H1 (cell line): Measurements from ENCODE around the gene GXYLT1. TPM values are rescaled to one million over a fixed set of nuclear protein-coding genes. Genes with fewer than 3 reads are reported as not detected.

Source experiments
- CTCF ChIA-PET: fragments of 300-600 bp; sonication (Branson Sonifier 250); formaldehyde crosslinking; loops from one replicate; lab custom pipeline; 2021; ENCODE audit not compliant: partially characterized antibody; lab: Charles Lee
- POLR2A ChIA-PET: fragments of 300-600 bp; sonication (Branson Sonifier 250); formaldehyde crosslinking; loops from one replicate; lab custom pipeline; 2021; ENCODE audit warnings: inconsistent platforms; ENCODE audit not compliant: partially characterized antibody; lab: Charles Lee
- DNase-seq, 2 experiments: peaks; one replicate each; pipeline versions ENCODE4 v3.0.0 to v3.0.0-alpha.2; 2010 to 2022; ENCODE audit warnings: low spot score in 2 of 2, low read depth in 1 of 2, mixed read lengths in 1 of 2
- FAIRE-seq: peaks from 2 replicates; lab custom pipeline; 2011; peaks lifted over from hg19 to GRCh38; lab: Jason Lieb, UNC
- H2AFZ ChIP-seq: 2 replicates; pipeline ENCODE4 v1.8.1; 2012; ENCODE audit warnings: low read length, inconsistent platforms
- H2AK5ac ChIP-seq: 2 replicates; pipeline ENCODE4 v1.6.1; 2013; ENCODE audit warnings: low read depth, low read length
- H2BK120ac ChIP-seq: replicated peaks from 2 replicates; pipeline ENCODE3; 2013; ENCODE audit warnings: low read depth, low read length, inconsistent platforms
- H2BK12ac ChIP-seq: 2 replicates; pipeline ENCODE4 v1.6.1; 2013; ENCODE audit warnings: low read depth, low read length
- H2BK15ac ChIP-seq: 2 replicates; pipeline ENCODE4 v1.6.1; 2013; ENCODE audit warnings: low read length
- H2BK20ac ChIP-seq: 2 replicates; pipeline ENCODE4 v1.6.1; 2013; ENCODE audit warnings: low read length
- H2BK5ac ChIP-seq: 2 replicates; pipeline ENCODE4 v1.6.1; 2013; ENCODE audit warnings: low read depth, low read length
- H3K14ac ChIP-seq: 2 replicates; pipeline ENCODE4 v1.6.1; 2013; ENCODE audit warnings: inconsistent platforms; ENCODE audit not compliant: insufficient read length
- H3K18ac ChIP-seq: 2 replicates; pipeline ENCODE4 v1.6.1; 2013; ENCODE audit warnings: low read length; ENCODE audit errors: extremely low read depth
- H3K23ac ChIP-seq: 2 replicates; pipeline ENCODE4 v1.6.1; 2013; ENCODE audit warnings: inconsistent platforms; ENCODE audit not compliant: insufficient read length
- H3K23me2 ChIP-seq: 2 replicates; pipeline ENCODE4 v1.6.1; 2013; ENCODE audit warnings: low read depth, low read length
- H3K27ac ChIP-seq: 2 replicates; pipeline ENCODE4 v1.6.1; 2011; ENCODE audit warnings: low read depth, low read length, inconsistent platforms
- H3K27me3 ChIP-seq, 4 experiments: replicated peaks in 1 of 4; 1 replicate in 1 of 4; 2 replicates in 3 of 4; pipeline versions ENCODE4 v1.6.1 to v1.8.1; 2011 to 2013; ENCODE audit warnings: low read length in 3 of 4, mild to moderate bottlenecking in 3 of 4, inconsistent platforms in 2 of 4, mixed read lengths in 2 of 4, moderate library complexity in 1 of 4; ENCODE audit not compliant: control insufficient read depth in 3 of 4, insufficient read depth in 3 of 4; ENCODE audit errors: extremely low read depth in 1 of 4
- H3K36me3 ChIP-seq, 4 experiments: 2 replicates each; pipeline versions ENCODE4 v1.6.1 to v1.8.1; 2011 to 2013; ENCODE audit warnings: mild to moderate bottlenecking in 4 of 4, low read length in 3 of 4, moderate library complexity in 2 of 4, control low read depth in 1 of 4, inconsistent platforms in 1 of 4; ENCODE audit not compliant: insufficient read depth in 4 of 4, control insufficient read depth in 2 of 4
- H3K4ac ChIP-seq: replicated peaks from 2 replicates; pipeline ENCODE3; 2013; ENCODE audit warnings: low read length, low read depth, mixed read lengths, inconsistent platforms; ENCODE audit not compliant: insufficient read length
- H3K4me1 ChIP-seq, 4 experiments: replicated peaks in 1 of 4; 1 replicate in 1 of 4; 2 replicates in 3 of 4; pipeline versions ENCODE4 v1.6.1 to v1.8.1; 2011 to 2013; ENCODE audit warnings: low read length in 3 of 4, inconsistent platforms in 2 of 4, mixed read lengths in 1 of 4; ENCODE audit not compliant: insufficient read depth in 4 of 4, control insufficient read depth in 3 of 4
- H3K4me2 ChIP-seq, 2 experiments: 2 replicates each; pipeline versions ENCODE4 v1.6.1 to v1.8.1; 2011 to 2013; ENCODE audit warnings: low read depth in 2 of 2, low read length in 2 of 2, control low read depth in 1 of 2, inconsistent platforms in 1 of 2, mild to moderate bottlenecking in 1 of 2; ENCODE audit not compliant: insufficient read depth in 1 of 2
- H3K4me3 ChIP-seq, 4 experiments: fragments of 200-600, 300-600 bp in 1 of 4; sonication (generic), shearing (Covaris generic), sonication (Bioruptor Twin) in 1 of 4; 2 replicates each; pipeline versions ENCODE4 v1.5.1 to v1.8.1; 2011 to 2016; ENCODE audit warnings: low read length in 4 of 4, low read depth in 3 of 4, control low read depth in 2 of 4, inconsistent platforms in 2 of 4, mild to moderate bottlenecking in 2 of 4, mixed read lengths in 1 of 4, moderate library complexity in 1 of 4; ENCODE audit not compliant: insufficient read depth in 2 of 4; ENCODE audit errors: extremely low read depth in 1 of 4
- H3K56ac ChIP-seq: replicated peaks from 2 replicates; pipeline ENCODE3; 2013; ENCODE audit warnings: low read depth, mild to moderate bottlenecking, mixed read lengths, low read length, inconsistent platforms; ENCODE audit not compliant: insufficient read length
- H3K79me1 ChIP-seq: 2 replicates; pipeline ENCODE4 v1.6.1; 2013; ENCODE audit warnings: low read depth, low read length, control low read depth
- H3K79me2 ChIP-seq, 2 experiments: 2 replicates each; pipeline versions ENCODE4 v1.6.1 to v1.8.1; 2012 to 2013; ENCODE audit warnings: low read length in 2 of 2, mild to moderate bottlenecking in 2 of 2, inconsistent platforms in 1 of 2; ENCODE audit not compliant: insufficient read depth in 2 of 2, control insufficient read depth in 1 of 2
- H3K9ac ChIP-seq, 4 experiments: replicated peaks in 1 of 4; 1 replicate in 1 of 4; 2 replicates in 3 of 4; pipeline versions ENCODE4 v1.6.1 to v1.8.1; 2011 to 2013; ENCODE audit warnings: low read depth in 3 of 4, low read length in 3 of 4, control low read depth in 2 of 4, mild to moderate bottlenecking in 2 of 4, moderate library complexity in 2 of 4, inconsistent platforms in 1 of 4; ENCODE audit errors: extremely low read depth in 1 of 4
- H3K9me3 ChIP-seq, 2 experiments: 2 replicates each; pipeline versions ENCODE4 v1.6.1 to v1.8.1; 2012 to 2013; ENCODE audit warnings: mild to moderate bottlenecking in 2 of 2, moderate library complexity in 2 of 2, control low read depth in 1 of 2, inconsistent platforms in 1 of 2, low read depth in 1 of 2, low read length in 1 of 2, mixed read lengths in 1 of 2; ENCODE audit not compliant: insufficient read depth in 2 of 2
- H4K20me1 ChIP-seq, 2 experiments: replicated peaks in 1 of 2; 2 replicates each; pipeline versions ENCODE3 to v1.8.1; 2011 to 2013; ENCODE audit warnings: inconsistent platforms in 2 of 2, low read length in 2 of 2, mild to moderate bottlenecking in 1 of 2; ENCODE audit not compliant: insufficient read depth in 2 of 2, control insufficient read depth in 1 of 2
- H4K5ac ChIP-seq: 2 replicates; pipeline ENCODE4 v1.6.1; 2013; ENCODE audit warnings: low read length, low read depth, mixed read lengths, inconsistent platforms; ENCODE audit not compliant: insufficient read length
- H4K8ac ChIP-seq: 2 replicates; pipeline ENCODE4 v1.8.0; 2013; ENCODE audit warnings: mild to moderate bottlenecking, moderate library complexity, low read length, inconsistent platforms; ENCODE audit not compliant: insufficient read depth; ENCODE audit errors: extremely low read depth
- H4K91ac ChIP-seq: replicated peaks from 2 replicates; pipeline ENCODE3; 2013; ENCODE audit warnings: low read length, mixed read lengths, inconsistent platforms; ENCODE audit not compliant: insufficient read length
- EZH2 ChIP-seq: fragments of 200-600 bp; sonication (generic); IDR thresholded peaks from 2 replicates; pipeline ENCODE4 v1.7.1; 2012; ENCODE audit warnings: low read depth, mild to moderate bottlenecking, moderate library complexity, low read length, inconsistent platforms; ENCODE audit not compliant: severe bottlenecking
- KDM4A ChIP-seq: IDR thresholded peaks from one replicate; pipeline ENCODE4 v1.7.1; 2012; ENCODE audit warnings: low read depth, mild to moderate bottlenecking, moderate library complexity, low read length, inconsistent platforms; ENCODE audit not compliant: severe bottlenecking
- RFX5 ChIP-seq: IDR thresholded peaks from 2 replicates; pipeline ENCODE4 v1.6.1; 2011; ENCODE audit warnings: low read depth, low read length, improper control_type of control experiment, borderline replicate concordance
- RNF2 ChIP-seq: fragments of 200-900, 300-1000 bp; sonication (generic); IDR thresholded peaks from 2 replicates; pipeline ENCODE4 v1.7.1; 2016; ENCODE audit warnings: borderline replicate concordance, low read depth, mild to moderate bottlenecking, antibody characterized with exemption, low read length; ENCODE audit not compliant: poor library complexity, severe bottlenecking; ENCODE audit errors: missing control alignments
- TAF1 ChIP-seq: IDR thresholded peaks from 2 replicates; pipeline ENCODE4 v1.6.1; 2011; ENCODE audit warnings: mild to moderate bottlenecking, low read depth, low read length
- WGBS, 2 experiments: shearing (Covaris generic) in 1 of 2; methylation state at CpG; one replicate each; pipeline versions ENCODE4 v1.1.6 to v1.1.7; 2013 to 2015; ENCODE audit warnings: low lambda C conversion rate in 2 of 2, mixed read lengths in 2 of 2, inconsistent platforms in 1 of 2, low coverage in 1 of 2, missing lambda C conversion rate in 1 of 2; ENCODE audit not compliant: insufficient replicate concordance in 2 of 2, insufficient coverage in 1 of 2, insufficient read length in 1 of 2; ENCODE audit errors: extremely low coverage in 1 of 2, missing lambda C conversion rate in 1 of 2; 5-methylcytosine and 5-hydroxymethylcytosine counted together
- polyA plus RNA-seq, 7 experiments: library from polyadenylated mRNA; depleted of rRNA in 3 of 7; stranded (reverse) in 5 of 7; unstranded in 2 of 7; fragments of >200 nt in 5 of 7; fragments of 200-250 nt in 2 of 7; gene quantifications; 1 replicate in 5 of 7; 2 replicates in 1 of 7; 4 replicates in 1 of 7; pipeline versions ENCODE4 v1.2.1 to v1.2.3, GENCODE V29; 2011 to 2013; ENCODE audit warnings: missing spikeins in 2 of 7, mixed read lengths in 2 of 7
- total RNA-seq: library from RNA; stranded (reverse); fragmentation: NEBNext Ultra II Directional; extraction: Animal tissue kit (Norgen Biotek cat#: 25700); gene quantifications from 2 replicates; pipeline ENCODE4 v1.2.1, GENCODE V29; 2021
- TF ChIP-seq, protein P1 (sequence below): IDR thresholded peaks from 2 replicates; pipeline ENCODE4 v1.6.1; 2011; ENCODE audit warnings: low read depth, mild to moderate bottlenecking, low read length; ENCODE audit not compliant: insufficient read depth

The GXYLT1 gene
- total and polyA plus RNA-seq, 2 of the 8 experiments (the other 6 are each of a cell fraction or from before 2014, with no cell fraction given): 3.1 to 10.7 TPM

DNA sequence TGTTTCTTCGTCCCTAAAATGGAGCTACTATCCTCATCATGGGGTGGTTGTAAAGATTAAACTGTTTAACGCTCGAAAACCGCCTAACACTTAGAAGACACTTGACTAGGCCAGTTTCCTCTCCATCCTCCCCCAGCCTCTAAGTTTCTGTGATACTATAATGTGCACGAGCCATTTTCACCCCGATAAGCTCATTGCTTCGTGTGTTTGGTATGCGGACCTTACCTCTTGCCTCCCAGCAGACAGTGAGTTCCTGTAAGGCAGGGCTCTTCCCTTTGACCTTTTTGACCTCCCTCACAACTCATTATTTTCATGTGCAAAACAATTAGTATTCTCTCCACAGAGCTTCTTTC, 499 bp upstream of the GXYLT1 start:
- H3K27ac ChIP-seq: no peak overlapping the region
- H4K20me1 ChIP-seq: peaks cover 2 to 12% of the 10 kb centered on the region in 2 experiments
- no peak overlapping the region for H4K5ac ChIP-seq
- peaks cover 4% of the 10 kb centered on the region; the same call in 1 of the 2 replicates for H3K79me1 ChIP-seq
- no peaks in the 10 kb centered on the region for H3K36me3 ChIP-seq
- H3K23ac ChIP-seq: no peak overlapping the region
- H3K4me1 ChIP-seq: peaks cover 4 to 12% (median 8%) of the 10 kb centered on the region in 4 experiments; a peak in 5 of 7 replicates
- no peak overlapping the region for H4K91ac ChIP-seq
- H3K18ac ChIP-seq: 0 out of 2 replicates have a peak overlapping the region, but pooled peaks have one; percentile 78
- no peak overlapping the region for H2BK120ac ChIP-seq
- peak overlapping the region; percentile 22 for H3K4ac ChIP-seq
- peak overlapping the region; percentile 82 for H2AFZ ChIP-seq
- ChIA-PET POLR2A (interaction anchor here (0.7 to 1.4 kb wide), 7 partner anchors 95 to 618 kb away, joined by 3 to 6 read pairs (median 3); partner anchors contain the start of genes PPHLN1 and ZCRB1), CTCF (interaction anchor here (0.6 to 1.6 kb wide), 6 partner anchors 9 to 227 kb away, joined by 3 to 5 read pairs (median 3); no protein-coding TSS in a partner anchor)
- H2BK12ac ChIP-seq: no peak overlapping the region; the same call in 1 of the 2 replicates
- H2AK5ac ChIP-seq: no peak overlapping the region
- peaks cover 0 to 11% (median 0%) of the 10 kb centered on the region in 4 experiments; a peak in 3 of 7 replicates for H3K27me3 ChIP-seq
- peak overlapping the region in 3 of 4 experiments; percentile 42 to 70 (median 60); a peak in 5 of 7 replicates for H3K9ac ChIP-seq
- peaks cover 3 to 36% of the 10 kb centered on the region in 2 experiments; a peak in 3 of 4 replicates for H3K79me2 ChIP-seq
- peak overlapping the region; percentile 60 to 83 (median 80) for H3K4me3 ChIP-seq
- H3K4me2 ChIP-seq: peak overlapping the region; percentile 83 to 87
- H3K23me2 ChIP-seq: peaks cover 11% of the 10 kb centered on the region
- DNase-seq: no peak
- no peak overlapping the region for H4K8ac ChIP-seq
- no peak for FAIRE-seq
- peak overlapping the region; percentile 64; the same call in 1 of the 2 replicates for H2BK5ac ChIP-seq
- H3K56ac ChIP-seq: no peak overlapping the region
- H2BK15ac ChIP-seq: peak overlapping the region; percentile 84; the same call in 1 of the 2 replicates
- no peaks in the 10 kb centered on the region for H3K9me3 ChIP-seq
- peak; percentile 4 for TF ChIP-seq KDM4A
- TF ChIP-seq RNF2: no peak
- TF ChIP-seq TAF1: no peak
- no peak for TF ChIP-seq RFX5
- TF ChIP-seq, protein P1, sequence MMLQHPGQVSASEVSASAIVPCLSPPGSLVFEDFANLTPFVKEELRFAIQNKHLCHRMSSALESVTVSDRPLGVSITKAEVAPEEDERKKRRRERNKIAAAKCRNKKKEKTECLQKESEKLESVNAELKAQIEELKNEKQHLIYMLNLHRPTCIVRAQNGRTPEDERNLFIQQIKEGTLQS: no peak
- TF ChIP-seq EZH2: peak; percentile 21
- no peak overlapping the region for H2BK20ac ChIP-seq
- H3K14ac ChIP-seq: no peak overlapping the region
- 14% methylated on average over 8 of the region's 8 CpGs; no CpG with 5 or more reads in 1 of the 2 experiments for WGBS, 2 experiments
